Transverse colon (tissue), 4 donors: ENCODE measurements around the gene ANKRD33. TPM values are rescaled to one million over a fixed set of nuclear protein-coding genes. Genes with fewer than 3 reads are reported as not detected.
A peak's percentile ranks its signal among the peaks of the same experiment; 100 is the strongest.

Experiments
- DNase-seq: peaks from one replicate; pipeline ENCODE4 v3.0.0-alpha.2; 2019
- H3K27ac ChIP-seq, 4 donors: fragments of 200-600 bp; sonication (generic); 2 replicates each; pipeline ENCODE4 v1.5.1; 2016 to 2018; ENCODE audit warnings: inconsistent platforms in 4 of 4
- H3K27me3 ChIP-seq: fragments of 200-600 bp; sonication (generic); 2 replicates; pipeline ENCODE4 v1.5.1; 2017; ENCODE audit warnings: inconsistent platforms
- H3K36me3 ChIP-seq, 4 donors: fragments of 200-600 bp; sonication (generic); 2 replicates each; pipeline ENCODE4 v1.5.1; 2017 to 2019; ENCODE audit warnings: inconsistent platforms in 4 of 4
- H3K4me1 ChIP-seq, 4 donors: fragments of 200-600 bp; sonication (generic); 2 replicates each; pipeline ENCODE4 v1.5.1; 2017 to 2020; ENCODE audit warnings: inconsistent platforms in 4 of 4
- H3K4me3 ChIP-seq, 4 donors: fragments of 200-600 bp; sonication (generic); 1 replicate in 1 of 4; 2 replicates in 3 of 4; pipeline versions ENCODE4 v1.5.1 to v1.6.1; 2017 to 2019; ENCODE audit warnings: inconsistent platforms in 4 of 4
- H3K9me3 ChIP-seq, 2 donors: fragments of 200-600 bp; sonication (generic); 2 replicates each; pipeline ENCODE4 v1.5.1; 2017 to 2019; ENCODE audit warnings: inconsistent platforms in 2 of 2
- CTCF ChIP-seq, 5 experiments: fragments of 200-600 bp in 3 of 5; fragments of 450-650 bp in 2 of 5; sonication (generic) in 3 of 5; IDR thresholded peaks; 1 replicate in 2 of 5; 2 replicates in 3 of 5; pipeline ENCODE4 v1.5.1; 2016 to 2017; ENCODE audit warnings: antibody characterized with exemption in 5 of 5, inconsistent platforms in 3 of 5, mild to moderate bottlenecking in 2 of 5, moderate library complexity in 1 of 5
- EP300 ChIP-seq: sonication (generic); formaldehyde crosslinking; IDR thresholded peaks from one replicate; pipeline ENCODE4 v1.6.1; 2017; ENCODE audit warnings: antibody characterized with exemption, low read depth
- POLR2A ChIP-seq: fragments of 450-650 bp; IDR thresholded peaks from one replicate; pipeline ENCODE4 v1.6.1; 2016; ENCODE audit warnings: antibody characterized with exemption, mild to moderate bottlenecking, moderate library complexity
- POLR2AphosphoS5 ChIP-seq, 3 donors: sonication (generic); formaldehyde crosslinking; IDR thresholded peaks; one replicate each; pipeline ENCODE4 v1.6.1; 2016; ENCODE audit warnings: antibody characterized with exemption in 3 of 3
- WGBS, 2 donors: methylation state at CpG; one replicate each; pipeline ENCODE4 v1.1.5; 2018; ENCODE audit warnings: low coverage in 1 of 2; 5-methylcytosine and 5-hydroxymethylcytosine counted together
- in situ Hi-C, 4 donors: fragments of 200-750 bp; cut with MboI; loops; one replicate each; pipeline versions ENCODE4 v1.15.0 to v1.15.1; 2017; ENCODE audit warnings: low sequenced_read_pairs in 3 of 4, low pct_ligation_motif_present in 1 of 4, low pct_unique_long_range_greater_than_20kb in 1 of 4
- intact Hi-C: fragments of 100-400 bp; cut with DNase I; formaldehyde crosslinking; loops from one replicate; pipeline ENCODE4 v1.15.1; 2023; ENCODE audit warnings: low total_unique reads
- total RNA-seq, 4 donors: library from RNA; depleted of rRNA; stranded (reverse); fragments of >200 nt; gene quantifications; one replicate each; pipeline ENCODE4 v1.1.0, GENCODE V29; 2016

Gene ANKRD33
- total RNA-seq, 4 donors from 2014 or later: not detected

GRCh38 chr12:51890511-51891171, 2.7 kb downstream of the ANKRD33 start:
- H3K9me3 ChIP-seq: no peaks in the 10 kb centered on the region
- no peak overlapping the region for H3K27ac ChIP-seq
- intact Hi-C loops: no loop called here
- TF ChIP-seq EP300: no peak
- TF ChIP-seq CTCF (IDR thresholded peaks at IDR 0.05): no peak
- TF ChIP-seq POLR2AphosphoS5 (IDR thresholded peaks at IDR 0.05): no peak
- TF ChIP-seq POLR2A: no peak
- no peaks in the 10 kb centered on the region for H3K36me3 ChIP-seq
- peaks cover 5 to 22% (median 10%) of the 10 kb centered on the region in 4 donors for H3K4me1 ChIP-seq
- 81 to 100% methylated on average over 1 to 22 of the region's 22 CpGs for WGBS, 2 donors
- H3K4me3 ChIP-seq: no peak overlapping the region
- in situ Hi-C loops: no loop called here
- peaks cover 3% of the 10 kb centered on the region for H3K27me3 ChIP-seq
- no peak for DNase-seq

- H3K4me3 ChIP-seq: no peak overlapping the region
- no peak overlapping the region for H3K27ac ChIP-seq
- peaks cover 3% of the 10 kb centered on the region for H3K27me3 ChIP-seq
- no peaks in the 10 kb centered on the region for H3K36me3 ChIP-seq
- TF ChIP-seq CTCF (IDR thresholded peaks at IDR 0.05): peak in 3 of 5 experiments; percentile 7 to 23 (median 22)
- no peak for TF ChIP-seq EP300
- DNase-seq: no peak
- intact Hi-C loops (no loop called here), in situ Hi-C loops (no loop called here)
- peaks cover 0 to 15% (median 10%) of the 10 kb centered on the region in 4 donors for H3K4me1 ChIP-seq
- H3K9me3 ChIP-seq: no peaks in the 10 kb centered on the region
Measured at GRCh38 chr12:51891843-51892242, 3.9 kb downstream of the ANKRD33 start.

- Histone ChIP-seq H3K4me3 (no peak overlapping the region), H3K27ac (no peak overlapping the region), H3K27me3 (no peaks in the 10 kb centered on the region), H3K9me3 (no peaks in the 10 kb centered on the region), H3K36me3 (no peaks in the 10 kb centered on the region), H3K4me1 (peaks cover 0 to 19% (median 11%) of the 10 kb centered on the region in 4 donors)
- in situ Hi-C loops: no loop called here
- intact Hi-C loops: no loop called here
- TF ChIP-seq POLR2A (no peak), EP300 (no peak), POLR2AphosphoS5 (IDR thresholded peaks at IDR 0.05) (no peak), CTCF (IDR thresholded peaks at IDR 0.05) (no peak)
- WGBS, 2 donors: 86 to 88% methylated on average over 4 to 6 of the region's 6 CpGs
- no peak for DNase-seq
Measured at GRCh38 chr12:51893786-51894185, 5.9 kb downstream of the ANKRD33 start.

GRCh38 chr12:51895378-51896135, 7.7 kb downstream of the ANKRD33 start:
- DNase-seq: no peak
- intact Hi-C loops (no loop called here), in situ Hi-C loops (no loop called here)
- no peaks in the 10 kb centered on the region for H3K27me3 ChIP-seq
- no peaks in the 10 kb centered on the region for H3K36me3 ChIP-seq
- no peaks in the 10 kb centered on the region for H3K9me3 ChIP-seq
- WGBS, 2 donors: 87% methylated on average over 7 of the region's 8 CpGs; no CpG with 5 or more reads in 1 of the 2 donors
- H3K4me3 ChIP-seq: no peak overlapping the region
- peak overlapping the region in 2 of 4 donors; percentile 44 to 54 for H3K27ac ChIP-seq
- no peak for TF ChIP-seq CTCF (IDR thresholded peaks at IDR 0.05)
- TF ChIP-seq EP300: no peak
- peaks cover 0 to 26% (median 14%) of the 10 kb centered on the region in 4 donors for H3K4me1 ChIP-seq
